ENCODE measurements around the gene DNAJA4.

GRCh38 chr15:78243491-78243941 is 20.8 kb upstream of the DNAJA4 start:
- TF ChIP-seq CTCF (IDR thresholded peaks at IDR 0.05; ENCODE audit: low read depth, low read length, poor library complexity, severe bottlenecking), result no peak
- TF ChIP-seq EZH2phosphoT487 (IDR thresholded peaks at IDR 0.05; ENCODE audit: borderline replicate concordance, low read length), result no peak
